Ishikawa (cell line): Measurements from ENCODE around the gene RAC2.
A peak's percentile ranks its signal among the peaks of the same experiment; 100 is the strongest.

ENCODE experiments used
- CEBPB ChIP-seq: IDR thresholded peaks from 2 replicates; pipeline ENCODE4 v1.6.1; 2012
- CREB1 ChIP-seq: IDR thresholded peaks from 2 replicates; pipeline ENCODE4 v1.6.1; 2012; ENCODE audit warnings: low read depth
- EGR1 ChIP-seq: IDR thresholded peaks from 2 replicates; pipeline ENCODE4 v1.6.1; 2012
- EP300 ChIP-seq: IDR thresholded peaks from 2 replicates; pipeline ENCODE4 v1.6.1; 2012; ENCODE audit warnings: borderline replicate concordance
- FOXM1 ChIP-seq: IDR thresholded peaks from 2 replicates; pipeline ENCODE4 v1.6.1; 2012; ENCODE audit warnings: low read depth, borderline replicate concordance
- NFIC ChIP-seq: IDR thresholded peaks from 2 replicates; pipeline ENCODE4 v1.6.1; 2012
- RAD21 ChIP-seq: IDR thresholded peaks from 2 replicates; pipeline ENCODE4 v1.6.1; 2012; ENCODE audit warnings: low read depth
- TAF1 ChIP-seq: IDR thresholded peaks from 2 replicates; pipeline ENCODE4 v1.6.1; 2012; ENCODE audit warnings: low read depth, mild to moderate bottlenecking
- TCF12 ChIP-seq: IDR thresholded peaks from 2 replicates; pipeline ENCODE4 v1.6.1; 2012; ENCODE audit warnings: low read depth
- TEAD4 ChIP-seq: IDR thresholded peaks from 2 replicates; pipeline ENCODE4 v1.6.1; 2012
- USF1 ChIP-seq: IDR thresholded peaks from 2 replicates; pipeline ENCODE4 v1.6.1; 2012
- YY1 ChIP-seq: IDR thresholded peaks from 2 replicates; pipeline ENCODE4 v1.6.1; 2012; ENCODE audit warnings: low read depth
- ZBTB7A ChIP-seq: IDR thresholded peaks from 2 replicates; pipeline ENCODE4 v1.6.1; 2012; ENCODE audit warnings: low read depth
- TF ChIP-seq, protein P1 (sequence below): IDR thresholded peaks from 2 replicates; pipeline ENCODE4 v1.6.1; 2012; ENCODE audit warnings: low read depth, mild to moderate bottlenecking
- TF ChIP-seq, protein P2 (sequence below): IDR thresholded peaks from 2 replicates; pipeline ENCODE4 v1.6.1; 2012

RAC2 gene

DNA sequence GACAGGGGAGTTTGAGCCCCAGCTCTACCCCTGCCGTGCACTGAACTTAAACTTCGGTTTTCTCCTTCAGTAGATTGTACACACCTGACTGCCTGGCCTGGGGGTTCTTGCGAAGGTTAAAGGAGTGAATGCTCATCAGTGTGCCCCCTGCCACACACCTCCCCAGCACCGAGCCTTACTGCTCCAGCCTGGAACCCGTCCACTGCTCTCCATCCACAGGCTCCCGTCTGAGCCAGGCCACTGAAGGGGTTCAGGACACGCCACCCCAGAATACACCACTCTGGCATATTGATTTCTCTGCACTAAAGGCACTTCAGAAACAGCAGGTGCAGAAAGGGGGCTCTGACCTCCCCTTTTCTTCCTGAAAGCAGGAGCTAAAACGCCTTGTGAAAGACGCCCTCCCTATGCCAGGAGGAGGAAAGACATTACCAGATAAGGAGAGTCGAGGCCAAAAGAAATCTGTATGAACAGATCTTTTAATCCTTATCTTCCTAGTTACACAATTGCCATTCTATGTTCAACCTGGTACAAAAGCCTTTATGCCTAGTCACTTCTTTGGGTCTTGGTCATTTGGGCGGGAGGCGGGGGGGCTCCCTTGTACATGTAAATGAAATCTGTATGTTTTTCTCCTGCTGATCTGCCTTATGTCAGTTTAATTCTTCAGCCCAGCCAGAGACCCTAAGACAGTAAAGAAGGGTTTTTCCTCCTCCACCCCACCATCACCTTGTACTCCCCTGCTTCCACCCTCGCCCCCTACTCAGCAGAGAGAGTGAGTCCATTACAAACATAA lies 29.9 kb downstream of the RAC2 start:
- TF ChIP-seq EGR1 (no peak), TAF1 (no peak), TCF12 (no peak), USF1 (no peak)

GRCh38 chr22:37213218-37213855 lies 30.7 kb downstream of the RAC2 start:
- TF ChIP-seq CEBPB (no peak), NFIC (no peak), CREB1 (no peak), USF1 (no peak), ZBTB7A (no peak), TAF1 (no peak), FOXM1 (no peak), EP300 (no peak)
- TF ChIP-seq, protein P1, sequence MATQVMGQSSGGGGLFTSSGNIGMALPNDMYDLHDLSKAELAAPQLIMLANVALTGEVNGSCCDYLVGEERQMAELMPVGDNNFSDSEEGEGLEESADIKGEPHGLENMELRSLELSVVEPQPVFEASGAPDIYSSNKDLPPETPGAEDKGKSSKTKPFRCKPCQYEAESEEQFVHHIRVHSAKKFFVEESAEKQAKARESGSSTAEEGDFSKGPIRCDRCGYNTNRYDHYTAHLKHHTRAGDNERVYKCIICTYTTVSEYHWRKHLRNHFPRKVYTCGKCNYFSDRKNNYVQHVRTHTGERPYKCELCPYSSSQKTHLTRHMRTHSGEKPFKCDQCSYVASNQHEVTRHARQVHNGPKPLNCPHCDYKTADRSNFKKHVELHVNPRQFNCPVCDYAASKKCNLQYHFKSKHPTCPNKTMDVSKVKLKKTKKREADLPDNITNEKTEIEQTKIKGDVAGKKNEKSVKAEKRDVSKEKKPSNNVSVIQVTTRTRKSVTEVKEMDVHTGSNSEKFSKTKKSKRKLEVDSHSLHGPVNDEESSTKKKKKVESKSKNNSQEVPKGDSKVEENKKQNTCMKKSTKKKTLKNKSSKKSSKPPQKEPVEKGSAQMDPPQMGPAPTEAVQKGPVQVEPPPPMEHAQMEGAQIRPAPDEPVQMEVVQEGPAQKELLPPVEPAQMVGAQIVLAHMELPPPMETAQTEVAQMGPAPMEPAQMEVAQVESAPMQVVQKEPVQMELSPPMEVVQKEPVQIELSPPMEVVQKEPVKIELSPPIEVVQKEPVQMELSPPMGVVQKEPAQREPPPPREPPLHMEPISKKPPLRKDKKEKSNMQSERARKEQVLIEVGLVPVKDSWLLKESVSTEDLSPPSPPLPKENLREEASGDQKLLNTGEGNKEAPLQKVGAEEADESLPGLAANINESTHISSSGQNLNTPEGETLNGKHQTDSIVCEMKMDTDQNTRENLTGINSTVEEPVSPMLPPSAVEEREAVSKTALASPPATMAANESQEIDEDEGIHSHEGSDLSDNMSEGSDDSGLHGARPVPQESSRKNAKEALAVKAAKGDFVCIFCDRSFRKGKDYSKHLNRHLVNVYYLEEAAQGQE, result no peak

- no peak for TF ChIP-seq RAD21
- TF ChIP-seq EGR1, result peak; percentile 79
These were observed 31.7 kb downstream of the RAC2 start, which contains the start of gene SSTR3 for GRCh38 chr22:37212174-37212906. Gene SSTR3, minus strand, starts transcription at chr22:37212477. Its CDS starts 4,674 bp downstream, at chr22:37207803.

DNA sequence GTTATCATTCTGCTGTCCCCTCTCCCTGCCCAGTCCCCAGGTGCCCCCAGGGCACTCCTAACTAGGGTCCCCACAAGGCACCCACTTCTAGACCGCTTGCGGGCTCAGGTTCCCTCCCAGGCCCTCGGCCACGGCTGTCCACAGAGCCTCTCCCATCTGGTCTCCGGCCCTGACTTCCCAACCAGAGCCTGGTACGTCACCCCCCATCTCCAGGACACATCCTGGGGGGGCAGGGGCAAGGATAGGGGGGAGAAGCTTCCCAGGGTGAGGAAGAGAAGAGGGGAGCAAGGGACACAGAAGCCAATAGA lies 32.2 kb downstream of the RAC2 start:
- TF ChIP-seq ZBTB7A, result no peak
- no peak for TF ChIP-seq EGR1
- TF ChIP-seq TEAD4, result no peak
- TF ChIP-seq, protein P2, sequence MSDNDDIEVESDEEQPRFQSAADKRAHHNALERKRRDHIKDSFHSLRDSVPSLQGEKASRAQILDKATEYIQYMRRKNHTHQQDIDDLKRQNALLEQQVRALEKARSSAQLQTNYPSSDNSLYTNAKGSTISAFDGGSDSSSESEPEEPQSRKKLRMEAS, result no peak
- no peak for TF ChIP-seq EP300
- no peak for TF ChIP-seq YY1
- TF ChIP-seq TAF1, result no peak
- no peak for TF ChIP-seq TCF12
- TF ChIP-seq USF1, result no peak
- no peak for TF ChIP-seq FOXM1

GRCh38 chr22:37211075-37211865 lies 32.8 kb downstream of the RAC2 start:
- TF ChIP-seq RAD21, result no peak
- TF ChIP-seq, protein P2, result no peak
- TF ChIP-seq ZBTB7A, result no peak
- no peak for TF ChIP-seq CREB1
- TF ChIP-seq CEBPB, result no peak
- no peak for TF ChIP-seq TEAD4
- TF ChIP-seq EP300, result no peak

DNA sequence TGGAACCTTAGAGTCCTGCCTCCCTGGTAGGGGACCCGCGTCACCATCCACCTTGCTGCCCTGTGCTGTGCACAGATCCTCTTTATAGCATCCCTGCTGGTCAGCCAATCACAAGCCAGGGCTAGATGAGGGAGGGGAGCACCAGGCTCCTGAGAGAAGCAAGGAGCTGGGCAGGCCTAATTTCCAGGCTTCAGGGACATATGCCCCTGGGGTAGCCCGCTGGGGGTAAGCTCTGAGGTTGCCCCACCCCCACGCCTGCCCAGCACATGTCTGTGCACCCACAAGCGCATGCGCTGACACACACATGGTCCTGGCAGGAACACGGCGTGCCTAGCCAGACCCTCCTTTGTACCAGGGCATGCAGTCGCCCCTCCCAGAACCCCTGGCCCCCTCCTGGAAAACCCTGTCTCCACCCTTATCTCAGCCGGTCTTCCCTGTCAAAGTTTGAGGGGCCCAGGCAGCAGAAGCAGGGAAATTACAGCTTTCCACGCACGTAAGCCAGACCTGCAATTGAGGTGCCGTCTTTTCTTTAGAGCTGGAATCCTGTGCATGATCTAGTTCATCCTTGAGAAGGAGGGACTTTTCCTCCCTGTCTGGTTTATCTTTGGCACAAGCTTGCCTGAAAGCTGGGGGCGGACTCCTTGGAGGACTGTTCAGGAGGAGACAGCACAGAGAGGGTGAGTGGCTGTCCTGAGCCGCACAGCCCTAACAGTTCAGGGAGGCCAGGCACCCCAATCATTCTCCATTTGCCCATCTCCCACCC lies 33.8 kb downstream of the RAC2 start:
- TF ChIP-seq CEBPB (no peak), EP300 (no peak), TCF12 (no peak), TAF1 (no peak), TEAD4 (no peak), EGR1 (no peak), NFIC (no peak), YY1 (no peak), USF1 (no peak), FOXM1 (no peak), RAD21 (no peak), CREB1 (no peak), ZBTB7A (no peak)
- TF ChIP-seq, protein P2, result no peak
- TF ChIP-seq, protein P1, result no peak
